Measurements from ENCODE around the gene SNRNP48. TPM values are rescaled to one million over a fixed set of nuclear protein-coding genes. Genes with fewer than 3 reads are reported as not detected.

Gene SNRNP48
- polyA plus RNA-seq, 2 donors, result 3.2 to 3.5 TPM

DNA sequence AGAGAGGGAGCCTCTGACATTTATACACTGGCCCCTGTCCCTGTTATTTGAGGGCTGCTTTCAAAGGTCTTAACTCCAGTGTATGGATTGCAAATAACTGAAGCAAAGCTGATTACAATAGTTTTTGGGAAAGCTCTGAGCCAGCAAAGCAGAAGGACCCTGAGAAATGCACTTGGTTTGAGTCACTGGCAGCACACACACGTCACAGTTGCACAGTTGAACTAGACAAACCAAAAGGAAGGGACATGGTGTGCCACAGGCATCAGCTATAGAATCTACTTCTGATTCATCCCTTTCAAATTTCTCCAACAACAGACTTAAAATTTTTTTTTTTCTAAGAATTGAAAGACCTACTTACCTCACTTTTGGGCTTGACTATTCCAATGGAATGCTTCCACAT lies 56.4 kb downstream of the SNRNP48 start:
- H3K36me3 ChIP-seq (ENCODE audit: control insufficient read depth in 2 of 2, insufficient read depth in 2 of 2, low read length in 1 of 2), result no peaks in the 10 kb centered on the region
- H3K27ac ChIP-seq (ENCODE audit: low read depth in 2 of 2, low read length in 1 of 2), result no peak overlapping the region
- H3K27me3 ChIP-seq (ENCODE audit: control insufficient read depth in 1 of 2, insufficient read depth in 2 of 2, low read length in 2 of 2), result no peaks in the 10 kb centered on the region
- no peaks in the 10 kb centered on the region for H3K4me1 ChIP-seq (ENCODE audit: control insufficient read depth in 2 of 2, insufficient read depth in 2 of 2, low read length in 1 of 2)
- H3K4me3 ChIP-seq (ENCODE audit: low read depth in 1 of 2, low read length in 2 of 2), result no peak overlapping the region
- no peaks in the 10 kb centered on the region for H3K9me3 ChIP-seq (ENCODE audit: control insufficient read depth in 2 of 2, insufficient read depth in 1 of 2, low read depth in 1 of 2, low read length in 1 of 2)
- 75 to 89% methylated on average over 1 of the region's 1 CpG for WGBS, 2 donors

DNA sequence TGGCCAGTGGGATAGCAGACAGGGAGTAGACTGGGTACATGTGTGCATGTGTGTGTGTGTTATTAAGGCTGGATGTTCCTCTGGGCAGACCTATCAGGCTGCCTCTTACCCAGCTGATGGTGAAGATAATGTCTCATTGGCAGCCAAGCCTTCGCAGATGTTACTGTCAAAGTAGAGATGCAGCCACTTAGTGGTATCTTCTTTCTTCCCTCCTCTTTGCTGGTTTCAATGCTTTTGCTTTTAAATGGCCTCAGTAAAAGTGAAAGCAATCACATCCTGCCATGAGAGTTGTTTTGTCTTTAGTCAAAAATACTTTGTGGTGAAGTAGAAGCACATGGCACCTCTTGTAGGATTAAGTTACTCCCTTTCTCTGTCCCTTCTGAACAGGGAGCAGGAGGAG lies 57.5 kb downstream of the SNRNP48 start:
- Histone ChIP-seq H3K27me3 (ENCODE audit: control insufficient read depth in 1 of 2, insufficient read depth in 2 of 2, low read length in 2 of 2) (no peaks in the 10 kb centered on the region), H3K4me1 (ENCODE audit: control insufficient read depth in 2 of 2, insufficient read depth in 2 of 2, low read length in 1 of 2) (no peaks in the 10 kb centered on the region), H3K9me3 (ENCODE audit: control insufficient read depth in 2 of 2, insufficient read depth in 1 of 2, low read depth in 1 of 2, low read length in 1 of 2) (no peaks in the 10 kb centered on the region), H3K4me3 (ENCODE audit: low read depth in 1 of 2, low read length in 2 of 2) (no peak overlapping the region), H3K36me3 (ENCODE audit: control insufficient read depth in 2 of 2, insufficient read depth in 2 of 2, low read length in 1 of 2) (no peaks in the 10 kb centered on the region), H3K27ac (ENCODE audit: low read depth in 2 of 2, low read length in 1 of 2) (no peak overlapping the region)
- 61 to 86% methylated on average over 1 of the region's 1 CpG for WGBS, 2 donors

DNA sequence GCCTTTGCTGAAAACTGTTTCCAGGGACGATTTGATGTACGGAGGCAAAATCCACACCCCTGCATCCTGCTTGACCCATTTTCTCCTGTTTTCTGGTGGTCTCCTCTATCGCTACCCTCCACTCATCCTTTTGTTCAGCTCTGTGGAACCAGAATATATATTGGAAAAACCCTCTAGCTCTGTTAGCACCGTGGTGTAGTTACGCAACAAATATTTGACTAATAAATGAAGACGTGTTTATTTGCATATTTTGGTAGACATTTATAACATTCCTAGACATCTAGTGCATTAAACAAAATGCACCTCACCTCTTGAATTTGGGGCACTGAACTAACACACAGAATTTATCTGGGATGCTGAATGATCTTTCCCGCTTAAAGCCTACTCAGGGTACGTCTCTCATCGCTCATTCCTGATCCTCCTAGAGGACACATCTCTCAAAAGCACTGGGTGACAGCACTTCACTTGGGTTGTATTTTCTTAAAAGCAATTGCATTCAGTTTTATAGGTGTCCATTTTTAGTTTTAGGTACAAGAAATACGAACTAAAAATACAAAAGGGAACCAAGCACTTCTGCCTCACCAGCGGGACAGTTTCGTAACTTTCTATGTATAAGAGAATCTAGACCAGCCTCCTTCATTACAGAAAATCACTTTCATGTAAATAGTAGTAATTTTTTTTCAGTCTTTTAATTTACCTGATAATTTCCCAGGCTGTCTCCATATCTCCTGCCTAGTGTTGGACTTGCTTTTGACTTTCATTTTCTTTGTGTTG lies 59.2 kb downstream of the SNRNP48 start:
- no peaks in the 10 kb centered on the region for H3K36me3 ChIP-seq (ENCODE audit: control insufficient read depth in 2 of 2, insufficient read depth in 2 of 2, low read length in 1 of 2)
- H3K4me3 ChIP-seq (ENCODE audit: low read depth in 1 of 2, low read length in 2 of 2), result no peak overlapping the region
- no peaks in the 10 kb centered on the region for H3K9me3 ChIP-seq (ENCODE audit: control insufficient read depth in 2 of 2, insufficient read depth in 1 of 2, low read depth in 1 of 2, low read length in 1 of 2)
- 80 to 82% methylated on average over 12 of the region's 12 CpGs for WGBS, 2 donors
- no peaks in the 10 kb centered on the region for H3K4me1 ChIP-seq (ENCODE audit: control insufficient read depth in 2 of 2, insufficient read depth in 2 of 2, low read length in 1 of 2)
- H3K27ac ChIP-seq (ENCODE audit: low read depth in 2 of 2, low read length in 1 of 2), result no peak overlapping the region
- no peaks in the 10 kb centered on the region for H3K27me3 ChIP-seq (ENCODE audit: control insufficient read depth in 1 of 2, insufficient read depth in 2 of 2, low read length in 2 of 2)

DNA sequence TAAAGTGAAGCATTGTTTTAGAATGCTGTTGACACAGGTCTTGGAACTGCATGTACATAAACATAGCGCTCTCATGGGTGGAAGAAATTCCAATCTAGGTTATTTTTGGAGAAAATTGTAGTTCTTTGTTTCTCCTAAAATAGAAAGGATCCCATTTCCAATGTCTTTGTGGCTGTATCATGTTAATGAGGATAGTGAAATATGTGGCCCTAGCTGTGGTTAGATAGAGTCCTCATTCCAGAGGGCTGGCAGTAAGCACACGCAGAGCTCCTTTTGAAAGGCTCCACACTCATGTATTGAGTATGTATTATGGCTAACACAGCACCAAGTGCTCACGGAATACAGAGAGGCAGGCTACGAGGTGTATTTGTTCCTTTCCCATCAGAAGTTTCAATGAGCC lies 60.9 kb downstream of the SNRNP48 start:
- H3K9me3 ChIP-seq (ENCODE audit: control insufficient read depth in 2 of 2, insufficient read depth in 1 of 2, low read depth in 1 of 2, low read length in 1 of 2), result no peaks in the 10 kb centered on the region
- 88 to 89% methylated on average over 4 of the region's 4 CpGs for WGBS, 2 donors
- H3K4me3 ChIP-seq (ENCODE audit: low read depth in 1 of 2, low read length in 2 of 2), result no peak overlapping the region
- H3K27me3 ChIP-seq (ENCODE audit: control insufficient read depth in 1 of 2, insufficient read depth in 2 of 2, low read length in 2 of 2), result no peaks in the 10 kb centered on the region
- H3K4me1 ChIP-seq (ENCODE audit: control insufficient read depth in 2 of 2, insufficient read depth in 2 of 2, low read length in 1 of 2), result no peaks in the 10 kb centered on the region
- no peak overlapping the region for H3K27ac ChIP-seq (ENCODE audit: low read depth in 2 of 2, low read length in 1 of 2)
- H3K36me3 ChIP-seq (ENCODE audit: control insufficient read depth in 2 of 2, insufficient read depth in 2 of 2, low read length in 1 of 2), result no peaks in the 10 kb centered on the region

DNA sequence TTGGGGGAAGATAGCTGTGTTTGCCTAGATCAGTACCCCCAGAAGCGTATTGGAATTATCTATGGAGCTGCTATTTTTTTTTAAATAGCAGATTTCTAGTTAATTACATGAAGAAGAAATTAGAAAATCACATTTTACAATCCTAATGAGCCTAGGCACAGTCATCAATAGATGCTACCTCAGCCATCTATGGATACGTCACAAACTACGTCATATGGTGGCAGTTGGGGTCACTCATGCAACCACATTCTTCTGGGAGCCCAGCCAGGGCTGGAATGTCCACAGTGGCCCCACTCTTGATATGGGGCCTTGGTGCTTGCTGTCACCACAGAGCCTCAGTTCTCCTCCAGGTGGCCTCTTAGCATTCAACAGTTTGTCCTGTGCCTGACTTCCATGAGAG lies 63.0 kb downstream of the SNRNP48 start:
- Histone ChIP-seq H3K4me3 (ENCODE audit: low read depth in 1 of 2, low read length in 2 of 2) (no peak overlapping the region), H3K36me3 (ENCODE audit: control insufficient read depth in 2 of 2, insufficient read depth in 2 of 2, low read length in 1 of 2) (no peaks in the 10 kb centered on the region)
- 91 to 97% methylated on average over 3 of the region's 3 CpGs for WGBS, 2 donors

DNA sequence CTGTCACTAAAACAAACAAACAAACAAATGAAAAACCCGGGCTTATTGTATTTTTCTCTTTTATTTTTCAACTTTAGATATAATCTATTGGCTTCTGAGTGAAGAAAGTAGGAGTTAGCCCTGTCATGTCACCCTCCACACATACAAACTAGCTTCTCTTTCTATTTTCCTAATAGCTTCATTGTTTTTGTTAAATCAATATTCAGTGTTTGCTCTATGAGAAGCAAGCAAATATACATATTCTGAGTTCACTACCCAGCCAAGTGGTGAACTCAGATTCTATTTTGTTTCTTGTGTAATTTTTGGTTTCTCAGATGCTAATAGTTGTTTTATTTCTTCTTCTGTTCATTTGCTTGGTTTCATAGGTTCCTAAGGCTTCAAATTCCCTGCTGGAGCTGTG lies 66.4 kb downstream of the SNRNP48 start:
- 66 to 73% methylated on average over 1 of the region's 1 CpG for WGBS, 2 donors
- Histone ChIP-seq H3K4me3 (ENCODE audit: low read depth in 1 of 2, low read length in 2 of 2) (no peak overlapping the region), H3K27ac (ENCODE audit: low read depth in 2 of 2, low read length in 1 of 2) (no peak overlapping the region), H3K36me3 (ENCODE audit: control insufficient read depth in 2 of 2, insufficient read depth in 2 of 2, low read length in 1 of 2) (no peaks in the 10 kb centered on the region), H3K4me1 (ENCODE audit: control insufficient read depth in 2 of 2, insufficient read depth in 2 of 2, low read length in 1 of 2) (no peaks in the 10 kb centered on the region), H3K27me3 (ENCODE audit: control insufficient read depth in 1 of 2, insufficient read depth in 2 of 2, low read length in 2 of 2) (no peaks in the 10 kb centered on the region), H3K9me3 (ENCODE audit: control insufficient read depth in 2 of 2, insufficient read depth in 1 of 2, low read depth in 1 of 2, low read length in 1 of 2) (no peaks in the 10 kb centered on the region)

More for the DNA sequence above, 63.0 kb downstream of the SNRNP48 start:
- Histone ChIP-seq H3K4me1 (ENCODE audit: control insufficient read depth in 2 of 2, insufficient read depth in 2 of 2, low read length in 1 of 2) (no peaks in the 10 kb centered on the region), H3K27ac (ENCODE audit: low read depth in 2 of 2, low read length in 1 of 2) (no peak overlapping the region), H3K9me3 (ENCODE audit: control insufficient read depth in 2 of 2, insufficient read depth in 1 of 2, low read depth in 1 of 2, low read length in 1 of 2) (no peaks in the 10 kb centered on the region), H3K27me3 (ENCODE audit: control insufficient read depth in 1 of 2, insufficient read depth in 2 of 2, low read length in 2 of 2) (no peaks in the 10 kb centered on the region)

DNA sequence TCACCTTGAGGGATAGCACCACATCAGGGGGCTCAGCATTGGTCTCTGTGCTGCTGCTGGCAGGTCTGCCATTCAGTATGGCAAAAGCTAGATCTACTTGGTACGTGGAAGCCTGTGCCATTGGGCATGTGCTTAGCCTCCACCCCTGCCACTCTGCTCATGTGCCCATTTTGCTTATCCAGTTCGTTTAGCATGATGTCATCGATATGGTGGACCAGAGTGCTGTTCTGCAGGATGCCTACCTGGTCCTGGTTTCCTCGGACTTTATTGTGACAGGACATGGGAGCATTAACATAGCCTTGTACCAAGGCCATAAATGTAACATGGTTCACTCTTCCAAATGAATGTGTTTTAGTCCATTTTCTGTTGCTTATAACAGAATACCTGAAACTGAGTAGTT lies 68.5 kb downstream of the SNRNP48 start:
- Histone ChIP-seq H3K9me3 (ENCODE audit: control insufficient read depth in 2 of 2, insufficient read depth in 1 of 2, low read depth in 1 of 2, low read length in 1 of 2) (no peaks in the 10 kb centered on the region), H3K27me3 (ENCODE audit: control insufficient read depth in 1 of 2, insufficient read depth in 2 of 2, low read length in 2 of 2) (no peaks in the 10 kb centered on the region), H3K36me3 (ENCODE audit: control insufficient read depth in 2 of 2, insufficient read depth in 2 of 2, low read length in 1 of 2) (no peaks in the 10 kb centered on the region), H3K4me3 (ENCODE audit: low read depth in 1 of 2, low read length in 2 of 2) (no peak overlapping the region), H3K4me1 (ENCODE audit: control insufficient read depth in 2 of 2, insufficient read depth in 2 of 2, low read length in 1 of 2) (no peaks in the 10 kb centered on the region), H3K27ac (ENCODE audit: low read depth in 2 of 2, low read length in 1 of 2) (no peak overlapping the region)
- WGBS, 2 donors, result 78 to 85% methylated on average over 4 of the region's 4 CpGs

DNA sequence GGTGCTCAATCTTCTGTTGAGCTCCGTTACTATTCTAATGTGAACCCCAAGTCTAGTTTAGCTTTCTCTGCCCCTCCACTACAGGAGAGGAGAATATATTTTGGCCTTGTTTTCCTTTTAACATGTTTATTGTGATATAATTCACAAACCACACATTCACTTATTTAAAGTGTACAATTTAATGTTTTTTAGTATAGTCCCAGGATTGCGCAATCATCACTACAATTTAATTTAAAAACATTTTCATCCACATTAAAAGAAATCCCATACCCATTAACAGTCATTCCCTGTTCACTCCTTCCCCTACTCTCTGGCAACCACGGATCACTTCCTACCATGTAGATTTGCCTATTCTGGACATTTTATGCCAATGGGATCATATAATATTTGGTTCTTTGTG lies 71.4 kb downstream of the SNRNP48 start:
- Histone ChIP-seq H3K27me3 (ENCODE audit: control insufficient read depth in 1 of 2, insufficient read depth in 2 of 2, low read length in 2 of 2) (no peaks in the 10 kb centered on the region), H3K4me3 (ENCODE audit: low read depth in 1 of 2, low read length in 2 of 2) (no peak overlapping the region), H3K4me1 (ENCODE audit: control insufficient read depth in 2 of 2, insufficient read depth in 2 of 2, low read length in 1 of 2) (no peaks in the 10 kb centered on the region), H3K9me3 (ENCODE audit: control insufficient read depth in 2 of 2, insufficient read depth in 1 of 2, low read depth in 1 of 2, low read length in 1 of 2) (no peaks in the 10 kb centered on the region), H3K27ac (ENCODE audit: low read depth in 2 of 2, low read length in 1 of 2) (no peak overlapping the region), H3K36me3 (ENCODE audit: control insufficient read depth in 2 of 2, insufficient read depth in 2 of 2, low read length in 1 of 2) (no peaks in the 10 kb centered on the region)
- WGBS, 2 donors, result 77 to 86% methylated on average over 3 of the region's 3 CpGs
